Neural progenitor cell (in vitro differentiated cells): Measurements from ENCODE around the gene SERPINH1.

Source experiments
- EZH2 ChIP-seq: fragments of 200-600 bp; sonication (generic); IDR thresholded peaks from 2 replicates; pipeline ENCODE4 v1.6.1; 2017; ENCODE audit warnings: antibody characterized with exemption, mild to moderate bottlenecking, moderate library complexity
- TF ChIP-seq, protein P1 (sequence below): fragments of 200-600 bp; sonication (generic); IDR thresholded peaks from 2 replicates; pipeline ENCODE4 v1.5.1; 2017; ENCODE audit warnings: antibody characterized with exemption, mild to moderate bottlenecking

DNA sequence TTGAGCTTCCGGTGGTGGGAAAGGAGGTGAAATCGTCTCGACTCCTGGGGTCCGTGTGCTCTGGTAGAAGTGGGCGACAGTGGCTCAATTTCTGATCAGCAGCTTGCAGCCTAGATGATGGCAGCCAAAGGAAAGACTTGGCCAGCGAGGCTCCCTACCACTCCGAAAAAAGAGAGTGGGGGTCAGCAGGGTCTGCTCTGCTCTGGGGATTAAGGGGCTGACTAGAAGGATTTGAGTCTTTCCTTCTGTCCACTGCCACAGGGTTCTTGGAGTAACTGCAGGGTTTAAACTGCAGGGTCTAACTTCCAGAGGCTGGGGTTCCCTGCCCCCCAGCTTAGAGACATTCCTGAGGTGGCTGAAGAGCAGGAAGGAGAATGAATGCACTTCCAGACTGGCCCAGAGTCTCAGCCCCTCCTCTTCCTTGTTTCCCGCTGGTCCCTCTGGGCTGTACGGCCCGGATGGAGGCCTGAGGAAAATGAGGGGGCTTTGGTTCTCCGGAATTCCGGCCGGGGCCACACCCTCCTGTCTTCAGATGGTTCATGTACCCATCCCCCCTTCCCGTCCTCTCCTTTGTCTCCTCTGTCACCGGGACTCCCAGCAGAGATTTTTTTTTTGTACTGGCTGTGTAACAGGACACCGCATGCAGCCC lies 907 bp downstream of the SERPINH1 start:
- TF ChIP-seq, protein P1, sequence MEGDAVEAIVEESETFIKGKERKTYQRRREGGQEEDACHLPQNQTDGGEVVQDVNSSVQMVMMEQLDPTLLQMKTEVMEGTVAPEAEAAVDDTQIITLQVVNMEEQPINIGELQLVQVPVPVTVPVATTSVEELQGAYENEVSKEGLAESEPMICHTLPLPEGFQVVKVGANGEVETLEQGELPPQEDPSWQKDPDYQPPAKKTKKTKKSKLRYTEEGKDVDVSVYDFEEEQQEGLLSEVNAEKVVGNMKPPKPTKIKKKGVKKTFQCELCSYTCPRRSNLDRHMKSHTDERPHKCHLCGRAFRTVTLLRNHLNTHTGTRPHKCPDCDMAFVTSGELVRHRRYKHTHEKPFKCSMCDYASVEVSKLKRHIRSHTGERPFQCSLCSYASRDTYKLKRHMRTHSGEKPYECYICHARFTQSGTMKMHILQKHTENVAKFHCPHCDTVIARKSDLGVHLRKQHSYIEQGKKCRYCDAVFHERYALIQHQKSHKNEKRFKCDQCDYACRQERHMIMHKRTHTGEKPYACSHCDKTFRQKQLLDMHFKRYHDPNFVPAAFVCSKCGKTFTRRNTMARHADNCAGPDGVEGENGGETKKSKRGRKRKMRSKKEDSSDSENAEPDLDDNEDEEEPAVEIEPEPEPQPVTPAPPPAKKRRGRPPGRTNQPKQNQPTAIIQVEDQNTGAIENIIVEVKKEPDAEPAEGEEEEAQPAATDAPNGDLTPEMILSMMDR: no peak
- TF ChIP-seq EZH2: no peak
